HEK293T (cell line): Measurements from ENCODE around the gene ZNF148.

Source experiments
- BHLHE40 ChIP-seq: fragments of 450-650 bp; IDR thresholded peaks from 2 replicates; pipeline ENCODE4 v1.6.1; 2016; ENCODE audit warnings: mild to moderate bottlenecking, moderate library complexity, borderline replicate concordance
- CTBP1 ChIP-seq: fragments of 450-650 bp; IDR thresholded peaks from 2 replicates; pipeline ENCODE4 v1.6.1; 2016; ENCODE audit warnings: borderline replicate concordance
- FOXA1 ChIP-seq: fragments of 450-650 bp; IDR thresholded peaks from 2 replicates; pipeline ENCODE4 v1.6.1; 2016; ENCODE audit warnings: mild to moderate bottlenecking
- FOXK2 ChIP-seq: fragments of 450-650 bp; IDR thresholded peaks from 2 replicates; pipeline ENCODE4 v1.6.1; 2016; ENCODE audit warnings: mild to moderate bottlenecking
- FOXM1 ChIP-seq: fragments of 450-650 bp; IDR thresholded peaks from 2 replicates; pipeline ENCODE4 v1.6.1; 2017; ENCODE audit warnings: mild to moderate bottlenecking, borderline replicate concordance
- L3MBTL2 ChIP-seq: fragments of 450-650 bp; conservative IDR thresholded peaks from 2 replicates; pipeline ENCODE4 v1.6.1; 2016; ENCODE audit warnings: mild to moderate bottlenecking
- LEF1 ChIP-seq: fragments of 450-650 bp; IDR thresholded peaks from 2 replicates; pipeline ENCODE4 v1.6.1; 2017; ENCODE audit warnings: mild to moderate bottlenecking, borderline replicate concordance
- PKNOX1 ChIP-seq: fragments of 450-650 bp; IDR thresholded peaks from 2 replicates; pipeline ENCODE4 v1.6.1; 2016
- SP1 ChIP-seq: fragments of 450-650 bp; IDR thresholded peaks from 2 replicates; pipeline ENCODE4 v1.6.1; 2017

GRCh38 chr3:125316949-125317348, 58.2 kb downstream of the ZNF148 start:
- TF ChIP-seq FOXA1, result no peak
- TF ChIP-seq SP1, result no peak
- no peak for TF ChIP-seq L3MBTL2
- no peak for TF ChIP-seq BHLHE40
- TF ChIP-seq CTBP1, result no peak
- TF ChIP-seq FOXM1, result no peak
- TF ChIP-seq FOXK2, result no peak
- TF ChIP-seq PKNOX1, result no peak
- TF ChIP-seq LEF1, result no peak
